WERI-Rb-1 (cell line): ENCODE data around the gene VPS37C.

Source experiments
- DNase-seq: peaks from one replicate; pipeline ENCODE4 v3.0.0-alpha.2; 2020
- H3K27ac ChIP-seq: fragments of 250-450 bp; sonication (Bioruptor Pico); 2 replicates; pipeline ENCODE4 v1.5.1; 2020; ENCODE audit warnings: mild to moderate bottlenecking, moderate library complexity
- H3K27me3 ChIP-seq: fragments of 250-450 bp; sonication (Bioruptor Pico); 2 replicates; pipeline ENCODE4 v1.5.1; 2021; ENCODE audit warnings: mild to moderate bottlenecking, low read depth, moderate library complexity; ENCODE audit not compliant: insufficient read depth, severe bottlenecking
- H3K36me3 ChIP-seq: fragments of 250-450 bp; sonication (Bioruptor Pico); 2 replicates; pipeline ENCODE4 v1.5.1; 2020; ENCODE audit warnings: mild to moderate bottlenecking, moderate library complexity
- H3K4me3 ChIP-seq: 2 replicates; pipeline ENCODE4 v1.5.1; 2011; ENCODE audit warnings: low read depth, mild to moderate bottlenecking, control low read depth, low read length
- H3K9me3 ChIP-seq: fragments of 250-450 bp; sonication (Bioruptor Pico); 2 replicates; pipeline ENCODE4 v1.5.1; 2021; ENCODE audit warnings: mild to moderate bottlenecking, moderate library complexity; ENCODE audit not compliant: severe bottlenecking
- CTCF ChIP-seq: IDR thresholded peaks from 2 replicates; pipeline ENCODE4 v1.5.1; 2011; ENCODE audit warnings: low read depth, mild to moderate bottlenecking, control low read depth, inconsistent platforms, low read length

The VPS37C gene

GRCh38 chr11:61142424-61142823, 18.8 kb downstream of the VPS37C start:
- Histone ChIP-seq H3K27me3 (no peaks in the 10 kb centered on the region), H3K36me3 (peaks cover 2% of the 10 kb centered on the region), H3K4me3 (no peak overlapping the region), H3K27ac (no peak overlapping the region), H3K9me3 (no peaks in the 10 kb centered on the region)
- DNase-seq, result no peak
- TF ChIP-seq CTCF, result no peak

- Histone ChIP-seq H3K9me3 (no peaks in the 10 kb centered on the region), H3K4me3 (no peak overlapping the region), H3K27ac (no peak overlapping the region), H3K36me3 (peaks cover 2% of the 10 kb centered on the region), H3K27me3 (no peaks in the 10 kb centered on the region)
- TF ChIP-seq CTCF, result no peak
- no peak for DNase-seq
Observed at GRCh38 chr11:61141601-61142028, 19.6 kb downstream of the VPS37C start.

GRCh38 chr11:61140416-61140815, 20.8 kb downstream of the VPS37C start:
- Histone ChIP-seq H3K36me3 (peaks cover 7% of the 10 kb centered on the region), H3K9me3 (no peaks in the 10 kb centered on the region), H3K27me3 (no peaks in the 10 kb centered on the region), H3K4me3 (no peak overlapping the region), H3K27ac (no peak overlapping the region)
- DNase-seq, result no peak
- no peak for TF ChIP-seq CTCF

- peaks cover 7% of the 10 kb centered on the region for H3K36me3 ChIP-seq
- no peak overlapping the region for H3K27ac ChIP-seq
- no peak for TF ChIP-seq CTCF
- no peak for DNase-seq
- H3K9me3 ChIP-seq, result no peaks in the 10 kb centered on the region
- H3K27me3 ChIP-seq, result no peaks in the 10 kb centered on the region
- no peak overlapping the region for H3K4me3 ChIP-seq
Observed at GRCh38 chr11:61139387-61139786, 21.8 kb downstream of the VPS37C start.

- Histone ChIP-seq H3K27ac (no peak overlapping the region), H3K9me3 (no peaks in the 10 kb centered on the region), H3K36me3 (peaks cover 12% of the 10 kb centered on the region), H3K4me3 (no peak overlapping the region), H3K27me3 (no peaks in the 10 kb centered on the region)
- DNase-seq, result no peak
- TF ChIP-seq CTCF, result no peak
Observed at GRCh38 chr11:61138935-61139334, 22.3 kb downstream of the VPS37C start.

- TF ChIP-seq CTCF, result no peak
- Histone ChIP-seq H3K4me3 (no peak overlapping the region), H3K27me3 (no peaks in the 10 kb centered on the region), H3K27ac (no peak overlapping the region), H3K9me3 (no peaks in the 10 kb centered on the region), H3K36me3 (peaks cover 31% of the 10 kb centered on the region)
- no peak for DNase-seq
Observed at GRCh38 chr11:61134801-61135257, 26.4 kb downstream of the VPS37C start.
